Activated CD4-positive, alpha-beta memory T cell treated with anti-CD3 and anti-CD28 coated beads, Interleukin-2, amount 10 ng/mL, durations not matched to agents 7 days and 5 days (primary cell): Measurements from ENCODE around the gene ZFP36L1. TPM values are rescaled to one million over a fixed set of nuclear protein-coding genes. Genes with fewer than 3 reads are reported as not detected.

ENCODE experiments used
- CTCF ChIA-PET: fragments of 350-600 bp; sonication (Branson Sonifier 250); formaldehyde crosslinking; loops from one replicate; lab custom pipeline; 2021; ENCODE audit warnings: antibody characterized with exemption, inconsistent platforms; lab: Charles Lee
- POLR2A ChIA-PET: fragments of 350-600 bp; sonication (Branson Sonifier 250); formaldehyde crosslinking; loops from one replicate; lab custom pipeline; 2021; ENCODE audit warnings: antibody characterized with exemption; lab: Charles Lee
- DNase-seq: peaks from one replicate; pipeline ENCODE4 v3.0.0-alpha.2; 2020
- H3K27ac Mint-ChIP-seq: one replicate; pipeline ENCODE4 v1.8.0; 2021; ENCODE audit warnings: mild to moderate bottlenecking, mixed read lengths
- H3K27me3 Mint-ChIP-seq: one replicate; pipeline ENCODE4 v1.8.0; 2021; ENCODE audit warnings: mixed read lengths
- H3K36me3 Mint-ChIP-seq: one replicate; pipeline ENCODE4 v1.8.0; 2021; ENCODE audit warnings: low read depth, mixed read lengths
- H3K4me1 Mint-ChIP-seq: one replicate; pipeline ENCODE4 v1.8.0; 2021; ENCODE audit warnings: mixed read lengths
- H3K4me3 Mint-ChIP-seq: one replicate; pipeline ENCODE4 v1.8.0; 2021; ENCODE audit warnings: mild to moderate bottlenecking, mixed read lengths
- H3K9me3 Mint-ChIP-seq: one replicate; pipeline ENCODE4 v1.8.0; 2021; ENCODE audit warnings: mixed read lengths
- total RNA-seq, 2 experiments: library from RNA; stranded (reverse); gene quantifications; one replicate each; pipeline ENCODE4 v1.2.3, GENCODE V29; 2021

Gene ZFP36L1
- total RNA-seq, 2 experiments from 2014 or later, result 96.1 to 103 TPM

GRCh38 chr14:68786491-68787091 lies 6.3 kb downstream of the ZFP36L1 start:
- Mint-ChIP-seq H3K9me3 (no peaks in the 10 kb centered on the region), H3K27ac (peak overlapping the region; percentile 88), H3K4me1 (peaks cover 75% of the 10 kb centered on the region), H3K4me3 (peak overlapping the region; percentile 62), H3K27me3 (no peaks in the 10 kb centered on the region), H3K36me3 (peaks cover 51% of the 10 kb centered on the region)
- no peak for DNase-seq
- POLR2A ChIA-PET, result interaction anchor here (0.6 to 12.6 kb wide), 15 partner anchors 10 to 611 kb away, joined by 3 to 496 read pairs (median 5); no protein-coding TSS in a partner anchor
- CTCF ChIA-PET, result interaction anchor here (0.8 to 7.1 kb wide), 8 partner anchors 15 to 538 kb away, joined by 3 to 178 read pairs (median 5); no protein-coding TSS in a partner anchor

GRCh38 chr14:68785534-68786490 lies 7.1 kb downstream of the ZFP36L1 start:
- H3K4me3 Mint-ChIP-seq, result no peak overlapping the region
- H3K4me1 Mint-ChIP-seq, result peaks cover 83% of the 10 kb centered on the region
- CTCF ChIA-PET, result interaction anchor here (0.6 to 1.9 kb wide), 4 partner anchors 30 to 1085 kb away, joined by 3 to 7 read pairs (median 5); no protein-coding TSS in a partner anchor
- peaks cover 43% of the 10 kb centered on the region for H3K36me3 Mint-ChIP-seq
- POLR2A ChIA-PET, result interaction anchor here (0.7 to 12.6 kb wide), 11 partner anchors 11 to 535 kb away, joined by 3 to 496 read pairs (median 5); no protein-coding TSS in a partner anchor
- no peaks in the 10 kb centered on the region for H3K27me3 Mint-ChIP-seq
- no peaks in the 10 kb centered on the region for H3K9me3 Mint-ChIP-seq
- peak overlapping the region; percentile 88 for H3K27ac Mint-ChIP-seq
- peak; percentile 59 for DNase-seq

- no peak for DNase-seq
- no peaks in the 10 kb centered on the region for H3K27me3 Mint-ChIP-seq
- peaks cover 86% of the 10 kb centered on the region for H3K4me1 Mint-ChIP-seq
- peaks cover 35% of the 10 kb centered on the region for H3K36me3 Mint-ChIP-seq
- no peaks in the 10 kb centered on the region for H3K9me3 Mint-ChIP-seq
- no peak overlapping the region for H3K4me3 Mint-ChIP-seq
- H3K27ac Mint-ChIP-seq, result peak overlapping the region; percentile 69
- ChIA-PET POLR2A (interaction anchor here (4.8 to 12.6 kb wide), 4 partner anchors 11 to 122 kb away, joined by 21 to 496 read pairs (median 140); no protein-coding TSS in a partner anchor), CTCF (interaction anchor here (0.6 to 1.9 kb wide), 3 partner anchors 31 to 1084 kb away, joined by 3 to 7 read pairs (median 6); no protein-coding TSS in a partner anchor)
Measured at GRCh38 chr14:68784978-68785533, 7.8 kb downstream of the ZFP36L1 start.

GRCh38 chr14:68784226-68784910 lies 8.5 kb downstream of the ZFP36L1 start:
- Mint-ChIP-seq H3K27ac (no peak overlapping the region), H3K9me3 (no peaks in the 10 kb centered on the region), H3K36me3 (peaks cover 28% of the 10 kb centered on the region), H3K4me1 (peaks cover 88% of the 10 kb centered on the region), H3K4me3 (no peak overlapping the region), H3K27me3 (no peaks in the 10 kb centered on the region)
- POLR2A ChIA-PET, result interaction anchor here (1.0 to 12.6 kb wide), 8 partner anchors 6 to 121 kb away, joined by 3 to 496 read pairs (median 108); partner anchors contain the start of gene ZFP36L1
- DNase-seq, result no peak
- CTCF ChIA-PET, result interaction anchor here (1.2 to 5.8 kb wide), 3 partner anchors 8 to 99 kb away, joined by 3 to 43 read pairs (median 7); partner anchors contain the start of gene ZFP36L1

GRCh38 chr14:68783408-68784225 lies 9.2 kb downstream of the ZFP36L1 start:
- no peak for DNase-seq
- CTCF ChIA-PET, result interaction anchor here (1.2 to 5.8 kb wide), 3 partner anchors 8 to 533 kb away, joined by 3 to 43 read pairs (median 11); partner anchors contain the start of gene ZFP36L1
- H3K27me3 Mint-ChIP-seq, result no peaks in the 10 kb centered on the region
- peaks cover 88% of the 10 kb centered on the region for H3K4me1 Mint-ChIP-seq
- H3K27ac Mint-ChIP-seq, result no peak overlapping the region
- peaks cover 21% of the 10 kb centered on the region for H3K36me3 Mint-ChIP-seq
- no peaks in the 10 kb centered on the region for H3K9me3 Mint-ChIP-seq
- POLR2A ChIA-PET, result interaction anchor here (1.0 to 10.9 kb wide), 7 partner anchors 7 to 120 kb away, joined by 3 to 313 read pairs (median 4); partner anchors contain the start of gene ZFP36L1
- no peak overlapping the region for H3K4me3 Mint-ChIP-seq

- Mint-ChIP-seq H3K27me3 (no peaks in the 10 kb centered on the region), H3K27ac (peak overlapping the region; percentile 99)
- POLR2A ChIA-PET, result interaction anchor here (0.6 to 10.9 kb wide), 19 partner anchors 8 to 533 kb away, joined by 3 to 313 read pairs (median 7); partner anchors contain the start of gene ZFP36L1
Measured at GRCh38 chr14:68782091-68782981, 10.5 kb downstream of the ZFP36L1 start.

GRCh38 chr14:68781161-68782021 lies 11.5 kb downstream of the ZFP36L1 start:
- ChIA-PET CTCF (interaction anchor here (0.6 to 5.8 kb wide), 14 partner anchors 7 to 847 kb away, joined by 3 to 43 read pairs (median 4); partner anchors contain the start of gene ZFP36L1), POLR2A (interaction anchor here (0.6 to 10.9 kb wide), 26 partner anchors 9 to 965 kb away, joined by 3 to 313 read pairs (median 5); partner anchors contain the start of genes ZFP36L1 and ZFYVE26)
- Mint-ChIP-seq H3K27me3 (no peaks in the 10 kb centered on the region), H3K27ac (peak overlapping the region; percentile 99), H3K36me3 (peaks cover under 1% of the 10 kb centered on the region), H3K4me3 (peak overlapping the region; percentile 74), H3K4me1 (peaks cover 79% of the 10 kb centered on the region), H3K9me3 (no peaks in the 10 kb centered on the region)
- DNase-seq, result peak; percentile 86

More at GRCh38 chr14:68782091-68782981, 10.5 kb downstream of the ZFP36L1 start:
- CTCF ChIA-PET, result interaction anchor here (0.6 to 5.8 kb wide), 9 partner anchors 10 to 848 kb away, joined by 3 to 43 read pairs (median 5); partner anchors contain the start of gene ZFP36L1
- peaks cover 10% of the 10 kb centered on the region for H3K36me3 Mint-ChIP-seq
- H3K9me3 Mint-ChIP-seq, result no peaks in the 10 kb centered on the region
- peaks cover 88% of the 10 kb centered on the region for H3K4me1 Mint-ChIP-seq
- peak; percentile 58 for DNase-seq
- H3K4me3 Mint-ChIP-seq, result peak overlapping the region; percentile 56

GRCh38 chr14:68780358-68781160 lies 12.3 kb downstream of the ZFP36L1 start:
- POLR2A ChIA-PET, result interaction anchor here (0.7 to 10.9 kb wide), 29 partner anchors 9 to 964 kb away, joined by 3 to 313 read pairs (median 5); partner anchors contain the start of genes ZFP36L1 and ZFYVE26
- Mint-ChIP-seq H3K36me3 (peaks cover 7% of the 10 kb centered on the region), H3K4me1 (peaks cover 74% of the 10 kb centered on the region), H3K27ac (peak overlapping the region; percentile 99), H3K27me3 (no peaks in the 10 kb centered on the region), H3K9me3 (peaks cover 4% of the 10 kb centered on the region), H3K4me3 (peak overlapping the region; percentile 74)
- DNase-seq, result peak; percentile 70
- CTCF ChIA-PET, result interaction anchor here (0.7 to 5.8 kb wide), 12 partner anchors 8 to 847 kb away, joined by 3 to 43 read pairs (median 4); partner anchors contain the start of gene ZFP36L1
